HUDEP-2 (cell line): ENCODE data around the gene NETO2.
"Not testable (repeated sequence)": the region's sequence is repeated elsewhere in the genome, so short reads cannot be mapped to it uniquely, and the experiment has no call there.

Source experiments
- DNase-seq, 76 experiments: peaks; one replicate each; lab custom pipeline; 2025; ENCODE audit not compliant: unreplicated experiment in 76 of 76; lab: John Stamatoyannopoulos, UW

Gene NETO2

GRCh38 chr16:47067203-47067602 is 76.5 kb downstream of the NETO2 start:
- no peak for DNase-seq

- DNase-seq = no peak
Measured at GRCh38 chr16:47065766-47066688, 77.7 kb downstream of the NETO2 start.

- no peak for DNase-seq
Measured at GRCh38 chr16:47064775-47065174, 79.0 kb downstream of the NETO2 start.

- DNase-seq = no peak
Measured at GRCh38 chr16:47063011-47063724, 80.6 kb downstream of the NETO2 start.

- no peak for DNase-seq
Measured at GRCh38 chr16:47061204-47061603, 82.5 kb downstream of the NETO2 start.

- no peak for DNase-seq
Measured at GRCh38 chr16:47060596-47060995, 83.1 kb downstream of the NETO2 start.

GRCh38 chr16:47059991-47060390 is 83.8 kb downstream of the NETO2 start:
- DNase-seq = no peak

- not testable (repeated sequence) for DNase-seq
Measured at GRCh38 chr16:47059130-47059529, 84.6 kb downstream of the NETO2 start.

GRCh38 chr16:47058295-47059086 is 85.3 kb downstream of the NETO2 start:
- DNase-seq = peak in 1 of 76 experiments; percentile 2

- no peak for DNase-seq
Measured at GRCh38 chr16:47057630-47057993, 86.1 kb downstream of the NETO2 start.

GRCh38 chr16:47056688-47057629 is 86.8 kb downstream of the NETO2 start:
- no peak for DNase-seq

- not testable (repeated sequence) for DNase-seq
Measured at GRCh38 chr16:47056061-47056460, 87.7 kb downstream of the NETO2 start.

GRCh38 chr16:47055136-47055885 is 88.4 kb downstream of the NETO2 start:
- no peak for DNase-seq

- DNase-seq = no peak
Measured at GRCh38 chr16:47054306-47054705, 89.4 kb downstream of the NETO2 start.

- no peak for DNase-seq
Measured at GRCh38 chr16:47053895-47054294, 89.8 kb downstream of the NETO2 start.

- DNase-seq = no peak
Measured at GRCh38 chr16:47052666-47053640, 90.8 kb downstream of the NETO2 start.

GRCh38 chr16:47051031-47051430 is 92.7 kb downstream of the NETO2 start:
- no peak for DNase-seq

GRCh38 chr16:47049901-47050583 is 93.7 kb downstream of the NETO2 start:
- DNase-seq = no peak
